Kidney (tissue), 14 donors: Measurements from ENCODE around the gene ATG12. TPM values are rescaled to one million over a fixed set of nuclear protein-coding genes. Genes with fewer than 3 reads are reported as not detected.
A peak's percentile ranks its signal among the peaks of the same experiment; 100 is the strongest.

Experiments used
- DNase-seq, 5 donors: peaks; one replicate each; pipeline ENCODE4 v3.0.0-alpha.2; 2013 to 2020
- FAIRE-seq: peaks from 2 replicates; lab custom pipeline; 2012; peaks lifted over from hg19 to GRCh38; lab: Jason Lieb, UNC
- H3K27ac ChIP-seq, 2 donors: one replicate each; pipeline ENCODE4 v1.7.0; 2013; ENCODE audit warnings: low read depth in 2 of 2, low read length in 2 of 2, inconsistent platforms in 1 of 2
- H3K27me3 ChIP-seq: one replicate; pipeline ENCODE4 v1.7.1; 2013; ENCODE audit warnings: low read length, inconsistent platforms; ENCODE audit not compliant: control insufficient read depth, insufficient read depth
- H3K36me3 ChIP-seq, 3 donors: one replicate each; pipeline versions ENCODE4 v1.7.0 to v1.7.1; 2013; ENCODE audit warnings: low read length in 3 of 3, control low read depth in 1 of 3, inconsistent platforms in 1 of 3; ENCODE audit not compliant: insufficient read depth in 3 of 3, control insufficient read depth in 2 of 3
- H3K4me1 ChIP-seq, 3 donors: one replicate each; pipeline versions ENCODE4 v1.7.0 to v1.7.1; 2013; ENCODE audit warnings: low read length in 3 of 3, inconsistent platforms in 1 of 3, low read depth in 1 of 3; ENCODE audit not compliant: control insufficient read depth in 2 of 3, insufficient read depth in 2 of 3
- H3K4me3 ChIP-seq, 3 donors: one replicate each; pipeline versions ENCODE4 v1.7.0 to v1.8.1; 2013; ENCODE audit warnings: low read length in 3 of 3, control low read depth in 1 of 3, inconsistent platforms in 1 of 3
- H3K9ac ChIP-seq, 3 donors: one replicate each; pipeline versions ENCODE4 v1.7.0 to v1.7.1; 2013; ENCODE audit warnings: low read length in 3 of 3, control low read depth in 1 of 3, inconsistent platforms in 1 of 3
- H3K9me3 ChIP-seq, 3 donors: one replicate each; pipeline versions ENCODE4 v1.7.0 to v1.7.1; 2013; ENCODE audit warnings: low read length in 3 of 3, control low read depth in 1 of 3, inconsistent platforms in 1 of 3; ENCODE audit not compliant: control insufficient read depth in 2 of 3, insufficient read depth in 1 of 3
- intact Hi-C: fragments of 100-400 bp; cut with DNase I; formaldehyde crosslinking; loops from one replicate; pipeline ENCODE4 v1.11.1; 2022
- polyA plus RNA-seq: library from polyadenylated mRNA; stranded (reverse); fragments of 350-450 nt; fragmentation: Illumina TruSeq; extraction: RNeasy Lipid Tissue Mini Kit (QIAGEN cat#74804); gene quantifications from one replicate; pipeline ENCODE4 v1.2.3, GENCODE V29; 2014; ENCODE audit warnings: low read depth, low replicate concordance; ENCODE audit not compliant: insufficient read depth
- total RNA-seq: library from RNA; stranded (reverse); fragmentation: NEBNext Ultra II Directional; extraction: Animal tissue kit (Norgen Biotek cat#: 25700); gene quantifications from one replicate; pipeline ENCODE4 v1.2.1, GENCODE V29; 2021
- TF ChIP-seq, protein P1 (sequence below): IDR thresholded peaks from 3 replicates; pipeline ENCODE4 v1.5.1; 2012; ENCODE audit warnings: mild to moderate bottlenecking, moderate library complexity, borderline replicate concordance; ENCODE audit not compliant: insufficient read depth; ENCODE audit errors: extremely low read depth
- donor health status: control.
- donor health status: control.
- donor health status: control.
- donor health status: control.
- donor health status: control.
- donor health status: DM: yes; HTN: yes; CAD: no.
- donor health status: Normal renal cell carcinoma (clear cell type).

The ATG12 gene
- total and polyA plus RNA-seq, 2 donors from 2014 or later = 26.3 to 30.1 TPM

- intact Hi-C loops = no loop called here
Observed at GRCh38 chr5:115843444-115844130, 2.2 kb upstream of the ATG12 start.

DNA sequence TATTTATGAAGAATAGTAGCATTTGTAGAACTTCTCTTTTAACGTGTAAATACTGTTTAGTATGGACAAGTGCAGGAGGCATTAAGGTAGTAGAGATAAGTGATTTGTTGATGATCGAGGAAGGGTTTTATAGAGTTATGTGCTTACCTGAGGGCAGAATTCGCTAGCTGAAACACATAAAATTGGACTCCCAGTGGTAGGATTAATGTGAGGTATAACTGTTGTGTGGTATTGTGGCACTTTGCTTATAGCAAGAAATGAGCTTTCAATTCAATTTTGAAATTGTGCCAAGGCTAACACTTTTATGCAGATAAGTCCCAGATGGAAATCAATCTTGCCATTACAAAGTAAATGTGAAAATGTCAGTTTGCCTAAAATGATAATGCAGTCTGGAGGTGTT, 1.6 kb upstream of the ATG12 start:
- H3K4me3 ChIP-seq = peak overlapping the region; percentile 71 to 96 (median 93)
- no peaks in the 10 kb centered on the region for H3K27me3 ChIP-seq
- H3K27ac ChIP-seq = no peak overlapping the region
- intact Hi-C loops = no loop called here
- H3K4me1 ChIP-seq = peaks cover 0 to 19% (median 15%) of the 10 kb centered on the region in 3 donors
- peaks cover 0 to 2% (median 0%) of the 10 kb centered on the region in 3 donors for H3K36me3 ChIP-seq
- FAIRE-seq (no peak), DNase-seq (no peak)
- H3K9me3 ChIP-seq = no peaks in the 10 kb centered on the region
- TF ChIP-seq, protein P1, sequence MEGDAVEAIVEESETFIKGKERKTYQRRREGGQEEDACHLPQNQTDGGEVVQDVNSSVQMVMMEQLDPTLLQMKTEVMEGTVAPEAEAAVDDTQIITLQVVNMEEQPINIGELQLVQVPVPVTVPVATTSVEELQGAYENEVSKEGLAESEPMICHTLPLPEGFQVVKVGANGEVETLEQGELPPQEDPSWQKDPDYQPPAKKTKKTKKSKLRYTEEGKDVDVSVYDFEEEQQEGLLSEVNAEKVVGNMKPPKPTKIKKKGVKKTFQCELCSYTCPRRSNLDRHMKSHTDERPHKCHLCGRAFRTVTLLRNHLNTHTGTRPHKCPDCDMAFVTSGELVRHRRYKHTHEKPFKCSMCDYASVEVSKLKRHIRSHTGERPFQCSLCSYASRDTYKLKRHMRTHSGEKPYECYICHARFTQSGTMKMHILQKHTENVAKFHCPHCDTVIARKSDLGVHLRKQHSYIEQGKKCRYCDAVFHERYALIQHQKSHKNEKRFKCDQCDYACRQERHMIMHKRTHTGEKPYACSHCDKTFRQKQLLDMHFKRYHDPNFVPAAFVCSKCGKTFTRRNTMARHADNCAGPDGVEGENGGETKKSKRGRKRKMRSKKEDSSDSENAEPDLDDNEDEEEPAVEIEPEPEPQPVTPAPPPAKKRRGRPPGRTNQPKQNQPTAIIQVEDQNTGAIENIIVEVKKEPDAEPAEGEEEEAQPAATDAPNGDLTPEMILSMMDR = no peak
- H3K9ac ChIP-seq = peak overlapping the region; percentile 12 to 92 (median 44)

More at GRCh38 chr5:115843444-115844130, 2.2 kb upstream of the ATG12 start:
- TF ChIP-seq, protein P1 = no peak
- H3K27ac ChIP-seq = no peak overlapping the region
- no peaks in the 10 kb centered on the region for H3K36me3 ChIP-seq
- no peaks in the 10 kb centered on the region for H3K9me3 ChIP-seq
- peak overlapping the region in 1 of 3 donors; percentile 92 for H3K9ac ChIP-seq
- peaks cover 0 to 16% (median 14%) of the 10 kb centered on the region in 3 donors for H3K4me1 ChIP-seq
- H3K27me3 ChIP-seq = no peaks in the 10 kb centered on the region
- DNase-seq (no peak), FAIRE-seq (no peak)
- peak overlapping the region in 2 of 3 donors; percentile 93 to 96 for H3K4me3 ChIP-seq

- TF ChIP-seq, protein P1 = peak; percentile 4
- Histone ChIP-seq H3K27me3 (no peaks in the 10 kb centered on the region), H3K27ac (peak overlapping the region; percentile 95 to 98), H3K4me3 (peak overlapping the region; percentile 71 to 96 (median 93)), H3K4me1 (peaks cover 0 to 19% (median 15%) of the 10 kb centered on the region in 3 donors), H3K9me3 (no peaks in the 10 kb centered on the region), H3K36me3 (peaks cover 0 to 2% (median 2%) of the 10 kb centered on the region in 3 donors), H3K9ac (peak overlapping the region; percentile 44 to 93 (median 92))
- intact Hi-C loops = no loop called here
- FAIRE-seq = no peak
- DNase-seq = peak in 4 of 5 donors; percentile 85 to 93 (median 92)
Observed at GRCh38 chr5:115842089-115842935, 947 bp upstream of the ATG12 start.
